H1 (cell line): ENCODE data around the gene CCNK.

Experiments
- POLR2A ChIP-seq, 2 experiments: IDR thresholded peaks; 1 replicate in 1 of 2; 2 replicates in 1 of 2; pipeline ENCODE4 v1.6.1; 2011; ENCODE audit warnings: low read depth in 2 of 2, low read length in 2 of 2, mild to moderate bottlenecking in 2 of 2; ENCODE audit errors: control extremely low read depth in 1 of 2
- RXRA ChIP-seq: IDR thresholded peaks from 2 replicates; pipeline ENCODE4 v1.6.1; 2011; ENCODE audit warnings: low read depth, mild to moderate bottlenecking, low read length, moderate library complexity; ENCODE audit not compliant: insufficient read depth

DNA sequence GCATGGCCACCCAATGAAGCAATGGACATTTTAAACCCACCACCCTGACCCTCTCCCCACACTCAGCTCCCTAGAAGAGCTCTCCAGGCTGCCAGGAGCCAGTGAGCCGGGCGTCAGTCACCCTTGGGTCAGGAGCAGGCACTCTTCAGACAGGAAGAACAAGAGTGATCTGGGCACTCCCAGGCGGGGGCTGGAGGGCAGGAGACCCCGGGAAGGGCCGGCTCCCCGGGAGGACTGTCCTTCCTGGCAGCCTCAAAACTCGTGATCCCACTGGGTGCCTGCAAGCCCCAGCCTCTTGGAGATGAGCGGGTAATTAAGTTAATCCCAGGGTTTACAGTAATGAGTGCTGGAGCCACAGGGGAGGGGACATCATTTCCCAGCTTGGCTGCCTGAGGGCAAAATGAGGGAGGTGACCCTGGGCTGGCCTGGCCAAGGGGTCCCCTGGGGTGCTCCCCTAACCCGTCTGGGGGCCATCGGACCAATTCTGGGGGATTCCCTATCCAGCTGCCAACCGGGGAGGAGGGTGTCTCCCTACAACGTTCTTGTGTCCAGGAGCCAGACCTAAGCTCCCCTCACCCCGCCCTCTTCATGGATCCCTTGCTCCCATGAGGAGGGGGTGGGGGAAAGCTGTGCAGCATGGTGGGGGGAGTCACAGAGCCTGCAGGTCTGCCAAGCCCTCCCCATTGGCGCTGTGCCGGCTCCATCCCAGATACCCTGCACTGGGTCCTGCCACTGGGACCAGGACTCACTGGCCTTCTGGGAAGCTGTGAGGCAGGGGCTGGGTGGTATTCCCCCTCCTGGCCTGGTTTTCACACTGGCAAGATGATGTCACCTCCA lies 59.2 kb downstream of the CCNK start:
- TF ChIP-seq POLR2A (IDR thresholded peaks at IDR 0.05; ENCODE audit: control extremely low read depth in 1 of 2, low read depth in 2 of 2, low read length in 2 of 2), result no peak
- no peak for TF ChIP-seq RXRA
